ENCODE results near the gene ATP5MK. TPM values are rescaled to one million over a fixed set of nuclear protein-coding genes. Genes with fewer than 3 reads are reported as not detected.
"Not testable (repeated sequence)": the region's sequence is repeated elsewhere in the genome, so short reads cannot be mapped to it uniquely, and the experiment has no call there.

Gene ATP5MK
- total RNA-seq, 1 experiment from 2014 or later = 694 TPM

GRCh38 chr10:103359493-103359892 lies 36.8 kb downstream of the ATP5MK start:
- in situ Hi-C loops (cut with HindIII; ENCODE audit: low pct_unique_long_range_greater_than_20kb, low sequenced_read_pairs); H3K4me3 ChIP-seq (ENCODE audit: low read depth in 2 of 2, low read length in 2 of 2); H3K4me1 ChIP-seq (ENCODE audit: control insufficient read depth, insufficient read depth, low read length); H3K36me3 ChIP-seq (ENCODE audit: control insufficient read depth, insufficient read depth, low read length); H3K27me3 ChIP-seq (ENCODE audit: control insufficient read depth, insufficient read depth, low read length); POLR2A ChIA-PET; ATAC-seq; H3K27ac ChIP-seq (ENCODE audit: low read length); CTCF ChIA-PET; BruUV-seq (replicated peaks); H3K9me3 ChIP-seq (ENCODE audit: control insufficient read depth, insufficient read depth, low read depth, low read length); DNase-seq (ENCODE audit: low read depth, low spot score); intact Hi-C loops (cut with micrococcal nuclease; ENCODE audit: unreplicated experiment): not testable (repeated sequence)

GRCh38 chr10:103355906-103356599 lies 40.2 kb downstream of the ATP5MK start:
- intact Hi-C loops (cut with micrococcal nuclease; ENCODE audit: unreplicated experiment) = no loop called here
- in situ Hi-C loops (cut with HindIII; ENCODE audit: low pct_unique_long_range_greater_than_20kb, low sequenced_read_pairs) = no loop called here
- CTCF ChIA-PET = interaction anchor here (0.7 kb wide), 1 partner anchor 438 kb away, joined by 3 read pairs; the partner anchor contains the start of gene CNNM2
- Histone ChIP-seq H3K9me3 (ENCODE audit: control insufficient read depth, insufficient read depth, low read depth, low read length) (no peaks in the 10 kb centered on the region), H3K36me3 (ENCODE audit: control insufficient read depth, insufficient read depth, low read length) (no peaks in the 10 kb centered on the region), H3K27me3 (ENCODE audit: control insufficient read depth, insufficient read depth, low read length) (no peaks in the 10 kb centered on the region), H3K4me3 (ENCODE audit: low read depth in 2 of 2, low read length in 2 of 2) (no peak overlapping the region), H3K4me1 (ENCODE audit: control insufficient read depth, insufficient read depth, low read length) (peaks cover 4% of the 10 kb centered on the region; the same call in 1 of the 2 replicates), H3K27ac (ENCODE audit: low read length) (no peak overlapping the region)
- POLR2A ChIA-PET = no interaction called here
- TF ChIP-seq CTCF (IDR thresholded peaks at IDR 0.05) (no peak), SIN3A (IDR thresholded peaks at IDR 0.05; ENCODE audit: borderline replicate concordance, insufficient read depth, low read depth, low read length) (no peak), POLR2AphosphoS5 (IDR thresholded peaks at IDR 0.05; ENCODE audit: low read depth, low read length) (no peak), TCF7L2 (IDR thresholded peaks at IDR 0.05; ENCODE audit: low read depth, low read length) (no peak)
- no peak for ATAC-seq
- no peak for DNase-seq (ENCODE audit: low read depth, low spot score)
- no TSS peak for BruUV-seq (replicated peaks)

GRCh38 chr10:103354567-103354966 lies 41.7 kb downstream of the ATP5MK start:
- H3K4me3 ChIP-seq (ENCODE audit: low read depth in 2 of 2, low read length in 2 of 2); in situ Hi-C loops (cut with HindIII; ENCODE audit: low pct_unique_long_range_greater_than_20kb, low sequenced_read_pairs); intact Hi-C loops (cut with micrococcal nuclease; ENCODE audit: unreplicated experiment); ATAC-seq; H3K27me3 ChIP-seq (ENCODE audit: control insufficient read depth, insufficient read depth, low read length); DNase-seq (ENCODE audit: low read depth, low spot score); H3K9me3 ChIP-seq (ENCODE audit: control insufficient read depth, insufficient read depth, low read depth, low read length); H3K4me1 ChIP-seq (ENCODE audit: control insufficient read depth, insufficient read depth, low read length); H3K27ac ChIP-seq (ENCODE audit: low read length); H3K36me3 ChIP-seq (ENCODE audit: control insufficient read depth, insufficient read depth, low read length); BruUV-seq (replicated peaks): not testable (repeated sequence)
- ChIA-PET POLR2A (interaction anchor here (0.9 kb wide), 1 partner anchor 146 kb away, joined by 6 read pairs; no protein-coding TSS in a partner anchor), CTCF (interaction anchor here (0.7 kb wide), 1 partner anchor 64 kb away, joined by 11 read pairs; no protein-coding TSS in a partner anchor)

GRCh38 chr10:103353281-103353680 lies 43.0 kb downstream of the ATP5MK start:
- H3K4me1 ChIP-seq (ENCODE audit: control insufficient read depth, insufficient read depth, low read length) = peaks cover 4% of the 10 kb centered on the region; the same call in 1 of the 2 replicates
- no peak for TF ChIP-seq POLR2AphosphoS5 (IDR thresholded peaks at IDR 0.05; ENCODE audit: low read depth, low read length)
- TF ChIP-seq REST (IDR thresholded peaks at IDR 0.05; ENCODE audit: insufficient read depth in 1 of 2, low read depth in 2 of 2, low read length in 1 of 2) = no peak
- no peak for TF ChIP-seq SIN3A (IDR thresholded peaks at IDR 0.05; ENCODE audit: borderline replicate concordance, insufficient read depth, low read depth, low read length)
- no peak for TF ChIP-seq CTCF (IDR thresholded peaks at IDR 0.05)
- TF ChIP-seq TCF7L2 (IDR thresholded peaks at IDR 0.05; ENCODE audit: low read depth, low read length) = no peak
- H3K36me3 ChIP-seq (ENCODE audit: control insufficient read depth, insufficient read depth, low read length) = peaks cover 8% of the 10 kb centered on the region
- H3K27ac ChIP-seq (ENCODE audit: low read length) = no peak overlapping the region
- H3K27me3 ChIP-seq (ENCODE audit: control insufficient read depth, insufficient read depth, low read length) = no peaks in the 10 kb centered on the region
- ATAC-seq (no peak), DNase-seq (ENCODE audit: low read depth, low spot score) (no peak)
- no peak overlapping the region for H3K4me3 ChIP-seq (ENCODE audit: low read depth in 2 of 2, low read length in 2 of 2)
- in situ Hi-C loops (cut with HindIII; ENCODE audit: low pct_unique_long_range_greater_than_20kb, low sequenced_read_pairs) = no loop called here
- POLR2A ChIA-PET = interaction anchor here (0.7 kb wide), 1 partner anchor 199 kb away, joined by 12 read pairs; no protein-coding TSS in a partner anchor
- intact Hi-C loops (cut with micrococcal nuclease; ENCODE audit: unreplicated experiment) = no loop called here
- no peaks in the 10 kb centered on the region for H3K9me3 ChIP-seq (ENCODE audit: control insufficient read depth, insufficient read depth, low read depth, low read length)
- CTCF ChIA-PET = no interaction called here
- no TSS peak for BruUV-seq (replicated peaks)

Measured in Panc1 (cell line).